GM12875 (cell line): ENCODE data around the gene MYLK.
"Not testable (repeated sequence)": the region's sequence is repeated elsewhere in the genome, so short reads cannot be mapped to it uniquely, and the experiment has no call there.

Source experiments
- H3K4me3 ChIP-seq: one replicate; pipeline ENCODE4 v1.5.1; 2011; ENCODE audit warnings: low read depth, low read length, control low read depth
- TF ChIP-seq, protein P1 (sequence below): IDR thresholded peaks from 2 replicates; pipeline ENCODE4 v1.5.1; 2011; ENCODE audit warnings: low read depth, mild to moderate bottlenecking, control low read depth, inconsistent platforms, low read length, moderate library complexity, borderline replicate concordance; ENCODE audit not compliant: insufficient read depth

Gene MYLK

GRCh38 chr3:123713211-123713610 is 170.9 kb downstream of the MYLK start:
- H3K4me3 ChIP-seq: no peak overlapping the region
- TF ChIP-seq, protein P1, sequence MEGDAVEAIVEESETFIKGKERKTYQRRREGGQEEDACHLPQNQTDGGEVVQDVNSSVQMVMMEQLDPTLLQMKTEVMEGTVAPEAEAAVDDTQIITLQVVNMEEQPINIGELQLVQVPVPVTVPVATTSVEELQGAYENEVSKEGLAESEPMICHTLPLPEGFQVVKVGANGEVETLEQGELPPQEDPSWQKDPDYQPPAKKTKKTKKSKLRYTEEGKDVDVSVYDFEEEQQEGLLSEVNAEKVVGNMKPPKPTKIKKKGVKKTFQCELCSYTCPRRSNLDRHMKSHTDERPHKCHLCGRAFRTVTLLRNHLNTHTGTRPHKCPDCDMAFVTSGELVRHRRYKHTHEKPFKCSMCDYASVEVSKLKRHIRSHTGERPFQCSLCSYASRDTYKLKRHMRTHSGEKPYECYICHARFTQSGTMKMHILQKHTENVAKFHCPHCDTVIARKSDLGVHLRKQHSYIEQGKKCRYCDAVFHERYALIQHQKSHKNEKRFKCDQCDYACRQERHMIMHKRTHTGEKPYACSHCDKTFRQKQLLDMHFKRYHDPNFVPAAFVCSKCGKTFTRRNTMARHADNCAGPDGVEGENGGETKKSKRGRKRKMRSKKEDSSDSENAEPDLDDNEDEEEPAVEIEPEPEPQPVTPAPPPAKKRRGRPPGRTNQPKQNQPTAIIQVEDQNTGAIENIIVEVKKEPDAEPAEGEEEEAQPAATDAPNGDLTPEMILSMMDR: no peak

DNA sequence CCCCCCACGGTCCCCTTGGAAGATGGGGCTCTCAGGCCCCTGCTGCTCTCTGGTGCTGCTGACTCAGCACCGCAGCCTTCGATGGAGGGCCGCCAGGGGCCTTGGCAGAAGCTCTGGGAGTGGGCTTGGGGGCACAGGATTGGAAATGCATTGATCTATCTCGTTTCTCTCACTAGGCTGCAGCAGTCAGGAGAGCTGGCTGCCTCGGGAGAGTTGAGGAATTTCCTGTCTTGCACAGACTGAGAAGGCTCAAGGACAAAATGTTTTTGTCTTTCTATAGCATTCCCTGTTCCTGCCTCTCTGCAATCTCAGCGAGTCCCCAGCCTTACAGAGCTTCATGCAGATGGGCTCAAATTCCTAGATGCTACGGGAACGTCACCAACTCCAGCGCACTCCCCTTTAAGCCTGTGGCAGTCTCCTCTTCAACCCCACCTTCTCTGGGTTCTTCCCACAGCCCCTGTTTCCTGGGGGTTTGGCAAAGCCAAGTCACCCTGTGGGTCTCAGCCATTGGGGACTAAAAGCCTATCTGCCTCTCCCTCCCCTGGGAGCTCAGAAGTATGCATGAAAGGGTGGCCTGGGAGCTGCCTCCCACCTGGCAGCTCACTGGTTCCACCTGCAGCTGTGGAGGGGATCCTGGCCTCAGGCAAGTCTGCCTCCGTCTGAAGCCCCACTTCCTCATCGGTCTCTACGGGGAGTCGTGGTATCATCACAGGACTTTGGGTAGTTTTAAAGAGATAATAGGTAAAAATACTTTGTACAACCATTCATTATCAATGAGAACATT is 171.9 kb downstream of the MYLK start:
- TF ChIP-seq, protein P1: no peak
- no peak overlapping the region for H3K4me3 ChIP-seq

- no peak overlapping the region for H3K4me3 ChIP-seq
- TF ChIP-seq, protein P1: no peak
Observed at GRCh38 chr3:123711356-123711755, 172.8 kb downstream of the MYLK start.

GRCh38 chr3:123708531-123708930 is 175.6 kb downstream of the MYLK start:
- TF ChIP-seq, protein P1: no peak
- no peak overlapping the region for H3K4me3 ChIP-seq

GRCh38 chr3:123707641-123708040 is 176.5 kb downstream of the MYLK start:
- not testable (repeated sequence) for H3K4me3 ChIP-seq

- no peak overlapping the region for H3K4me3 ChIP-seq
- TF ChIP-seq, protein P1: no peak
Observed at GRCh38 chr3:123706871-123707270, 177.3 kb downstream of the MYLK start.

DNA sequence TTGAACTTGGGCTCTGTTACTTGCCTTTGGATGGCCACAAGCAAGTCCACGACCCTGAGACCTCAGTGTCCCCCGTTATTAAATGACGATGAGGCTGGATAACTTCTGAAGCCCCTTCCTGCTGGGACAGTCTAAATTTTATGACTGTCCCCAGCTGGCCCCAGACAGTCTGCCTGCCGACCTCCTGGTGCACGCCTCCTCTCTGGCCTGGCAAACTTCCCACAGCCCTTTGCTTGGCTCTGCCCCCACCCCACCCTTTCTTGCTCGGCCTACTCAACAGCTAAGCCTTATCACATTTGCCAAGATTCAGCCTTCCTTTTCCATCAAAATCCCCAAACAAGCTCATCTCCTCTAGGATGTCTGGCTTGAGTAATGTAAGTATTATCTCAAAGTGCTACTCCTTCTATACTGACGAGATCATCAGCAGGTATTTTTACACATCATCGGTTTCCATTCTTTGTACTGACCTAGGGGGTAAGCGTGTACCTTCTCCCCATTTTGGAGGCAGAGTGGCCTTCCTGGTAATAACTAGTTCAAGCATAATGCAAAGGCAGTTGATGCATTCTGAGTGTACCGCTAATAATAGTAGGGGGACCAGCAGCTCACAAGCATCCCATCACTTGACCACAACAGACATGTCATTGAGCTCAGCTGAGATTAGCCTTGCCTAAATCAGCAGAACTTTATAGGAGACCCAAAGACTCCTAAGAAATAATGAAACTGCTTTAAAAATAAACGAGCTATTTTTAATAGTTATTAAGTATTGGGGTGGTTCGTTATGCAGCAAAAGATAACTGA is 178.4 kb downstream of the MYLK start:
- TF ChIP-seq, protein P1: no peak

DNA sequence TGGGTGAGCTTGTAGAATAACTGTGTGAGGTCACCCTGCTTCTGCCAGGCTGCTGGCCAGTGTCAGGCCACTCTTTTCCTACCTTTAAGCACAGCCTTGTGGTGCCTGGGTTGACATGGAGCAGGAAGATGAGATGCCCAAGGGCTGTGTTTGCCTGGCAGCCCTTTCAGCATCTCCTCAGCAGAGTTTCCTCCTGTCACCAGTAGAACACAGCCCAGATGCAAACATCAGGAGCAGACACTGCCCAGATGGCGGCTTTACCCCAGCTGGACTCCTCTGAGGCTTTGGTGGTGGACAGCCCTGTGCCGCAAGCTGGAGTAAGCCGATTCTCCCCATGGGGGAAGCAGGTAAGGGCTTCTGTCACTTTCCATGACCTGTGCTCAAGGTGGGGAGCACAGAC is 180.5 kb downstream of the MYLK start:
- not testable (repeated sequence) for H3K4me3 ChIP-seq

More for the DNA sequence above, 178.4 kb downstream of the MYLK start:
- H3K4me3 ChIP-seq: no peak overlapping the region
